ENCODE data around the gene ENPP1. TPM values are rescaled to one million over a fixed set of nuclear protein-coding genes. Genes with fewer than 3 reads are reported as not detected.

The ENPP1 gene
- total and polyA plus RNA-seq, 8 donors = 1.6 to 2.5 (median 2.0) TPM

DNA sequence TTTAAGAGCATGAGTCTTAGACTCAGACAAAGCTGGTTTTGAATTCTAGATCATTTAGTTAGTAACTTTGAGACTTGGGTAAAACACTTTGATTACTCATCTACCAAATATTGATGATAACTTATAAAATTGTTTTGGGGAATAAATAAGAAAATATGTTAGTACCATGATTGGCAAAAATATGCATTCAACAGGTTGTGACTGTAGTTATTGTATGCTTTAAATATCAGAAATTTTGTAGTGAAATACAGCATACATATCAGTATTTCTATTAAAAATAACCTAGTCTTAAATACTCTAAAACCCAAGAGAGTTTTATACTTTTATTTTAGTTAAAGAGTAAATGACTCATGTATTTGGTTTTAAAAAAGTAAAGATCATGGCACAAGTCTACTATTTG is 68.7 kb downstream of the ENPP1 start:
- no peak overlapping the region for H3K4me3 ChIP-seq
- ATAC-seq = no peak
- TF ChIP-seq, protein P1, sequence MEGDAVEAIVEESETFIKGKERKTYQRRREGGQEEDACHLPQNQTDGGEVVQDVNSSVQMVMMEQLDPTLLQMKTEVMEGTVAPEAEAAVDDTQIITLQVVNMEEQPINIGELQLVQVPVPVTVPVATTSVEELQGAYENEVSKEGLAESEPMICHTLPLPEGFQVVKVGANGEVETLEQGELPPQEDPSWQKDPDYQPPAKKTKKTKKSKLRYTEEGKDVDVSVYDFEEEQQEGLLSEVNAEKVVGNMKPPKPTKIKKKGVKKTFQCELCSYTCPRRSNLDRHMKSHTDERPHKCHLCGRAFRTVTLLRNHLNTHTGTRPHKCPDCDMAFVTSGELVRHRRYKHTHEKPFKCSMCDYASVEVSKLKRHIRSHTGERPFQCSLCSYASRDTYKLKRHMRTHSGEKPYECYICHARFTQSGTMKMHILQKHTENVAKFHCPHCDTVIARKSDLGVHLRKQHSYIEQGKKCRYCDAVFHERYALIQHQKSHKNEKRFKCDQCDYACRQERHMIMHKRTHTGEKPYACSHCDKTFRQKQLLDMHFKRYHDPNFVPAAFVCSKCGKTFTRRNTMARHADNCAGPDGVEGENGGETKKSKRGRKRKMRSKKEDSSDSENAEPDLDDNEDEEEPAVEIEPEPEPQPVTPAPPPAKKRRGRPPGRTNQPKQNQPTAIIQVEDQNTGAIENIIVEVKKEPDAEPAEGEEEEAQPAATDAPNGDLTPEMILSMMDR (IDR thresholded peaks at IDR 0.05) = no peak
- no peaks in the 10 kb centered on the region for H3K4me1 ChIP-seq
- DNase-seq = no peak
- H3K36me3 ChIP-seq = no peaks in the 10 kb centered on the region
- intact Hi-C loops (cut with DNase I) = no loop called here
- no peaks in the 10 kb centered on the region for H3K9me3 ChIP-seq
- no peaks in the 10 kb centered on the region for H3K27me3 ChIP-seq
- no peak overlapping the region for H3K27ac ChIP-seq

DNA sequence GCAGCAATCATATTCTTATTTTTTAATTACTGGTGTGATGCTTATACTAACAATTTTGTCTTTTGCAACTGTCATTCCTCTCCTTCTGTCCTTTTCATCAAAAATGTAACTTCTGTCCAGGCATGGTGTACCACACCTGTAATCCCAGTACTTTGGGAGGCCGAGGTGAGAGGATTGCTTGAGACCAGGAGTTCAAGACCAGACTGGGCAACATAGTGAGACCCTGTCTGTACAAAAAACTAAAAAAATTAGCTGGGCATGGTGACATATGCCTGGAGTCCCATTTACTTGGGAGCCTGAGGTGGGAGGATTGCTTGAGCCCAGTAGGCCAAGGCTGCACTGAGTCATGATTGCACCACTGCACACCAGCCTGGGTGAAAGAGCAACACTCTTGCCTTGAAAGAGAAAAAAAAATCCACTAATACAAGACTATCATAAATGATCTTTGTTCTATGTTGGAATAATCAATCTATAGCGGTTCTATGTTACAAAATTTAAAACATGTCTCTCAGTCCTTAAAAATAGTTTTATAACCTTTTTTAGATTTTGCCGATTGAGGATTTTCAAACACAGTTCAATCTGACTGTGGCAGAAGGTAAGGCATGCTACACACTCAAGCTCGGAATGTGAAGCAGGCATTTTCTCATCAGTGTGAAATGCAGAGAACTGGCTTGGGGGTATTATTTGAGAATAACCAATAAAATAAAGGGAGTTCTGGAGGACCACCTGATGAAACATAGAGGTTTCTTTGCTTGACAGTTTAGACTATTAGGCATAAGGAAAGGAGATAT is 70.4 kb downstream of the ENPP1 start:
- H3K4me1 ChIP-seq = no peaks in the 10 kb centered on the region
- TF ChIP-seq, protein P1 (IDR thresholded peaks at IDR 0.05) = no peak
- DNase-seq (no peak), ATAC-seq (no peak)
- H3K27ac ChIP-seq = no peak overlapping the region
- no peaks in the 10 kb centered on the region for H3K27me3 ChIP-seq
- no peak overlapping the region for H3K4me3 ChIP-seq
- intact Hi-C loops (cut with DNase I) = no loop called here
- no peaks in the 10 kb centered on the region for H3K36me3 ChIP-seq
- H3K9me3 ChIP-seq = no peaks in the 10 kb centered on the region

DNA sequence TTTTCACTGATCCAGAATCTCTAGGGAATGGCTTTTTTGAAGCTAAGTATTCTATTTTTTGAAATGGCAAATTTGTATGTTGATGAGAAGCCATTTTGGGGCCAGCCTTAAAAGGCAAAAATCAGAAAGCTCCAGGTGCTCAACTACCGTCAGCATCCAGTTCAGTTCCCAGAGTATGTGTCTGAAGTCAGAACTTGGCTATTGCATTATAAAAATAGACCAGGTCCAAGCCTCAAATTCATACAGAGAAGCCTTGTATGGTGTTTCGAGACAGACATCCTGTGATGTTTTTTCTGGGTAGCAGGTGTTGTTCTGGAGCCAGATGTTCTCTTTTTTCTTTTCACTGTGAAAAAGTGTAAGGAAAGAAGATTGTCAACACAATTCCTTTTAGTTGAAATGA is 75.2 kb downstream of the ENPP1 start:
- H3K4me3 ChIP-seq = no peak overlapping the region
- no peaks in the 10 kb centered on the region for H3K9me3 ChIP-seq
- H3K4me1 ChIP-seq = no peaks in the 10 kb centered on the region
- ATAC-seq (no peak), DNase-seq (no peak)
- H3K36me3 ChIP-seq = no peaks in the 10 kb centered on the region
- intact Hi-C loops (cut with DNase I) = no loop called here
- TF ChIP-seq, protein P1 (IDR thresholded peaks at IDR 0.05) = no peak
- no peak overlapping the region for H3K27ac ChIP-seq
- no peaks in the 10 kb centered on the region for H3K27me3 ChIP-seq

DNA sequence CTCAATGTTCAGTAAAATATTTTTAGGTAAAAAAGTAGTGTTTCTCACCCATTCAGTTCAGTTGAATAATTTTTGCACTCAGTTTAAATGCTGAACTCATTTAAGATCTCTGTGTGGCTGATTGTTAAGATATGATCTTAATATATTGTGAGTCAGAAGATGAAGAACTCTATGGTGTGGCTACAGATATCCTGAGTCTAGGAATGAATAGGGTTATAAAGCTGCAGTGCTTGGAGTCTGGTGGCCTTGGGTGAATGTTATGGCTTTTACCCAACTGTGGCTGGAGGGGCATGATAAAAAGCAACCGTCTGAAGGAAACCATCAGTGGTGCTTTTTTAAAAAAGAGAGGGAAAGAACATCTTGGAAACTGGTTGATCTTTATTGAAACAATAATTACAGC is 77.4 kb downstream of the ENPP1 start:
- TF ChIP-seq, protein P1 (IDR thresholded peaks at IDR 0.05) = no peak
- no peaks in the 10 kb centered on the region for H3K27me3 ChIP-seq

DNA sequence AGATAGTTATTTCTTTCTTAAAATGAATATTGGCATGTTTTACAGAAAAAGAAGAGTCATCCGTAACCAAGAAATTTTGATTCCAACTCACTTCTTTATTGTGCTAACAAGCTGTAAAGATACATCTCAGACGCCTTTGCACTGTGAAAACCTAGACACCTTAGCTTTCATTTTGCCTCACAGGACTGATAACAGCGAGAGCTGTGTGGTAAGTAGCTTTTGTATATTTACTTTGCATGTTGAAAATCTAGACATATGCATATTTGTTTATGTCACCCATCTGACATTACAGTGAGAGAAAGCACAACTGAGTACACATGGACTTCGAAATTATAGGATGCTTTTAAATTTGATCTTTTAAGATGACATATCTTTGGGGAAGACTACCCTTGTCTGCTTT is 78.7 kb downstream of the ENPP1 start:
- H3K4me1 ChIP-seq = no peaks in the 10 kb centered on the region
- intact Hi-C loops (cut with DNase I) = no loop called here
- ATAC-seq = no peak

More for the DNA sequence above, 77.4 kb downstream of the ENPP1 start:
- Histone ChIP-seq H3K36me3 (no peaks in the 10 kb centered on the region), H3K4me1 (no peaks in the 10 kb centered on the region), H3K4me3 (no peak overlapping the region), H3K9me3 (no peaks in the 10 kb centered on the region), H3K27ac (no peak overlapping the region)
- intact Hi-C loops (cut with DNase I) = no loop called here
- ATAC-seq (no peak), DNase-seq (no peak)

More for the DNA sequence above, 78.7 kb downstream of the ENPP1 start:
- Histone ChIP-seq H3K36me3 (no peaks in the 10 kb centered on the region), H3K9me3 (no peaks in the 10 kb centered on the region), H3K27ac (no peak overlapping the region), H3K4me3 (no peak overlapping the region), H3K27me3 (no peaks in the 10 kb centered on the region)
- TF ChIP-seq, protein P1 (IDR thresholded peaks at IDR 0.05) = no peak
- no peak for DNase-seq
